AG09319 (cell line): ENCODE measurements around the gene SLC39A11.

Source experiments
- DNase-seq: peaks from one replicate; pipeline ENCODE4 v3.0.0-alpha.2; 2010; ENCODE audit warnings: low read depth; ENCODE audit errors: extremely low read depth
- TF ChIP-seq, protein P1 (sequence below): IDR thresholded peaks from 2 replicates; pipeline ENCODE4 v1.5.1; 2011; ENCODE audit warnings: low read depth, mild to moderate bottlenecking, inconsistent platforms, low read length, moderate library complexity

SLC39A11 gene

DNA sequence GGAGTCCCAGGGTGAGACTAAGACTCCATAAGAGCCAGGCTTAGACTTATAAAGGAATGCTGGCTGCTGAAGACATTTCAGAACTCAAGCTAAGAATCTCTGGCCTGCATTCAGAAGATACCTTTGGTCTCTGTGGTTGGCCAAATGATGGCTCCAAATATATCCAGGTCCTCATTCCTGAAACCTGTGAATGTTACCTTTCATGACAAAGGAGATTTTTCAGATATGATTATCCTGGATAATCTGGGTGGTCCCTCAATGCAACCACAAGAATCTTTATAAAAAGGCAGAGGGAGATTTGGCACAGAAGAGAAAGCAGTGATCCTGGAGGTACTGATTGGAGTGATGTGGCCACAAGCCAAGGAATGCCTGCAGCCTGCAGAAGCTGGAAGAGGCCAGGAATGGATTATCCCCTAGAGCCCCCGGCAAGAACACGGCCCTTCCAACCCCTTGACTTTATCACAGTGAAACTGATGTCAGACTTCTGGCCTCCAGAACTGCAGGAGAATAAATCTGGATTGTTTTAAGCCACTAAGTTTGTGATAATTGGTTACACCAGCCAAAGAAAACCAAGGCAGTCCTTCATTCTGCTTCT, 253.3 kb downstream of the SLC39A11 start:
- TF ChIP-seq, protein P1, sequence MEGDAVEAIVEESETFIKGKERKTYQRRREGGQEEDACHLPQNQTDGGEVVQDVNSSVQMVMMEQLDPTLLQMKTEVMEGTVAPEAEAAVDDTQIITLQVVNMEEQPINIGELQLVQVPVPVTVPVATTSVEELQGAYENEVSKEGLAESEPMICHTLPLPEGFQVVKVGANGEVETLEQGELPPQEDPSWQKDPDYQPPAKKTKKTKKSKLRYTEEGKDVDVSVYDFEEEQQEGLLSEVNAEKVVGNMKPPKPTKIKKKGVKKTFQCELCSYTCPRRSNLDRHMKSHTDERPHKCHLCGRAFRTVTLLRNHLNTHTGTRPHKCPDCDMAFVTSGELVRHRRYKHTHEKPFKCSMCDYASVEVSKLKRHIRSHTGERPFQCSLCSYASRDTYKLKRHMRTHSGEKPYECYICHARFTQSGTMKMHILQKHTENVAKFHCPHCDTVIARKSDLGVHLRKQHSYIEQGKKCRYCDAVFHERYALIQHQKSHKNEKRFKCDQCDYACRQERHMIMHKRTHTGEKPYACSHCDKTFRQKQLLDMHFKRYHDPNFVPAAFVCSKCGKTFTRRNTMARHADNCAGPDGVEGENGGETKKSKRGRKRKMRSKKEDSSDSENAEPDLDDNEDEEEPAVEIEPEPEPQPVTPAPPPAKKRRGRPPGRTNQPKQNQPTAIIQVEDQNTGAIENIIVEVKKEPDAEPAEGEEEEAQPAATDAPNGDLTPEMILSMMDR, result no peak

DNA sequence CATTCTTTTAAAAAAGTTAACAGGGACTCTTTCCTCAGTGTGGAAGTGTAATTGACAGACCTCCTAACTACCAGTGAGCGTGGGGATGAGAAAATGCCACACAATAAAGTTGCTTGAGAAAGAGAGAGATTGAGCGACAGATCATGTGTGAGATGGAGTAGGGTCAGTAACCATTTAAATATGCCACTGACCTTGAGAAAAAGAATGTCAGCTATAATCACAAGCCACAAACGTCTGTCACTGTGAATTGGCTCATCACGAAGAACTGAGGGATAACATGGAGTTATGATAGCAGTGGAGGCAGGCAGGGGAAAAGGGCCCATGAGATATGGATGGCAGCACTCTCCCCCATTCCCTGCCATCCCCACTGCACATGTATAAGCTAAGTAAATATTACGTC, 253.9 kb downstream of the SLC39A11 start:
- TF ChIP-seq, protein P1, result no peak

More for the DNA sequence above, 253.3 kb downstream of the SLC39A11 start:
- DNase-seq, result no peak

DNA sequence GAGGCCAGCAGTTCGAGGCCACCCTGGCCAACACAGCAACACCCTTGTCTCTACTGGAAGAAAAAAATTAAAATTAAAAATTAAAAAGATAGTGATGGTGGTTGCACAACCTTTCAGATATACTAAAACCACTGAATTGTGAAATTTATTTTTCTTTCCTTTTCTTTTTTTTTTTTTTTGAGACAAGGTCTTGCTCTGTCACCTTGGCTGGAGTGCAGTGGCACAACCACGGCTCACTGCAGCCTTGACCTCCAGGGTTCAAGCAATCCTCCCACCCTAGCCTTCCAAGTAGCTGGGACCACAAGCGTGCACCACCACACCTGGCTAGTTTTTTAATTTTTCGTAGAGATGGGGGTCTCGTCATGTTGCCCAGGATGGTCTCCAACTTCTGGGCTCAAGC, 254.4 kb downstream of the SLC39A11 start:
- TF ChIP-seq, protein P1, result no peak
- DNase-seq, result no peak

More for the DNA sequence above, 253.9 kb downstream of the SLC39A11 start:
- no peak for DNase-seq

DNA sequence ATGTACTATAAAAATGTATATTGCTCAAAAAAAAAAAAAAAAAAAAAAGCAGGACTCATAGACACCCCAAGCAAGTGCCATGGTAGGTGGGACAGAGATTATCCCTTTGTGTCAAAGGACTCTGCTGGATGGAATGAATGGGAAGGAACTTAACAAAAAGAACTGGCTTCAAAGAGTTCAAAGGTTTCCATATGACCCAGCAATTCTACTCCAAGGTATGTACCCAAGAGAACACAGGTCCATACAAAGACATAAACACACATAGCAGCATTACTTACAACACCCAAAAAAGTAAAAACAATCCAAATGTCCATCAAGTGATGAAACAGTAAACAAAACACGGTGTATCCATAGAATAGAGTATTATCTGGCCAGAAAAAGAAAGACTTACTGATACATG, 255.2 kb downstream of the SLC39A11 start:
- TF ChIP-seq, protein P1, result no peak

DNA sequence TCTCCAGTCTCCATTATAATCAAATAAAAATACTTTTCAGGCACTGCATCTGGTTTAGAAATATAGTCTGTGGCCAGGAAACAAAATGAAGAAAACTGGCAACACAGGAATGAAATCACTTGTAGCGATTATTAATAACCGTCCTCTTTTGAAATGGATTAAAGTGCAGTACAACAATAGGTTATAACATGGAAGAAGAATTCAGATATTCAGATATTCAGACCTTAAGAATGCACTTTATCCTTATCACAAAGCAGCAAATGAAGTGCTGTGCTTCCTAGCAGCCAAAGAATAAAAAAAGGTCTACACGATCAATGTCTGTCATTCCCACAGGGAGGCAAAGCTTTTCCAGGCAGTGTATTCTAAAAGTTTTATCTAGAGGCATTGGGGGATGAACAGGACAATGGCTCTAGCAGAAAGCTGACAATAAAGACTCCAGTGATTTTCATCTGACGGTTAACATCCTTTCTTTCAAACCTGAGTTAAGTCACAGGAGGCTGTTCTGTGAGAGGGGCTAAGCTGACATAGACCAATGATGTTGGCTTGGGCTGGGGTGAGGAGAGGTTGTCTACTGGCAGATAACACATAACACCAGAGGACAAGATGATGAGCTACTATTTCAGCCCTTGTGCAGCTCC, 259.2 kb downstream of the SLC39A11 start:
- DNase-seq, result no peak
- TF ChIP-seq, protein P1, result no peak

More for the DNA sequence above, 255.2 kb downstream of the SLC39A11 start:
- no peak for DNase-seq

DNA sequence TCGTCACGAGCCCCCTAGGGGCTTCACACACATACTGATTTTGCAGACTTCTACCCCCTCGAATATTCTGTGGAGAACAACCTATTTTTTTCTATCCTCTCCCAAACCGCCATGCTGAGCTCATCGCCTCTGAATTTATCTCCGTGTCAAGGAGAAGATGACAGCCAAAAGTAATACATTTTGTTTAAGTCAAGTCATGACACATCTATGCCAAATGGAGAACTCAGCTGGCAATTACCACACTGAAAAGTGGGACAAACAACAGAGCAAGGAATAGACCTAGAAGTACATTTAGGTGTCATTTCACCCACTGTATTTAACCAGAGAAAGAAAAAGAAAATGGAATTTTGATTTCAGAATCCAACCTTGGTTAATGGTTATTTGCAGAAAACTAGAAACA, 260.2 kb downstream of the SLC39A11 start:
- DNase-seq, result no peak
- TF ChIP-seq, protein P1, result no peak

DNA sequence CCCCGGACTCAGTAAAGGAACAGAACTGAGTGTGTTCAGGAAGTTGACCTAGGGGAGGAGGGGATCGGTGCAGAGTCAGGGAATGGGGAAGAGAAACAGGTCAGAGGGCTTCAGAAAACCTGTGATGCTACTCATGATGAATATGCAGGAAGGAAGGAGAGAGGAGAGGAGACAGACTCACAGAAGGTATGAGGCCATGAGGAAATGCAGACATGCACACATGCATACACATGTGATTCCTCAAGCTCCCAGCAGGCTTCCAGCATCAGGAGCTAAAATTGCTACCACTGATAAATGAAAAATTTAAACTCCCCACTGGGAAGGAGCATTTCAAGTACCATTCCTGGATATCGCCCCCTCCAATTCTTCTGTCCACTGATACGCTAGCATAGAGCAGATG, 262.6 kb downstream of the SLC39A11 start:
- DNase-seq, result no peak
- TF ChIP-seq, protein P1, result no peak
